Fibroblast of the aortic adventitia (primary cell): ENCODE data around the gene TADA2A. TPM values are rescaled to one million over a fixed set of nuclear protein-coding genes. Genes with fewer than 3 reads are reported as not detected.

Experiments used
- DNase-seq: peaks from one replicate; pipeline ENCODE4 v3.0.0-alpha.2; 2010; ENCODE audit warnings: low read depth
- H3K4me3 ChIP-seq: 2 replicates; pipeline ENCODE4 v1.5.1; 2011; ENCODE audit warnings: low read depth, mild to moderate bottlenecking, control low read depth, low read length, moderate library complexity
- total RNA-seq: library from RNA; depleted of rRNA; stranded (reverse); fragments of >200 nt; gene quantifications from 2 replicates; pipeline ENCODE4 v1.2.3, GENCODE V29; 2012; ENCODE audit warnings: low replicate concordance
- TF ChIP-seq, protein P1 (sequence below): IDR thresholded peaks from 2 replicates; pipeline ENCODE4 v1.5.1; 2011; ENCODE audit warnings: mild to moderate bottlenecking, low read length, control low read depth, inconsistent platforms; ENCODE audit not compliant: insufficient read depth

Gene TADA2A
- total RNA-seq, 1 donor = 21.3 TPM

DNA sequence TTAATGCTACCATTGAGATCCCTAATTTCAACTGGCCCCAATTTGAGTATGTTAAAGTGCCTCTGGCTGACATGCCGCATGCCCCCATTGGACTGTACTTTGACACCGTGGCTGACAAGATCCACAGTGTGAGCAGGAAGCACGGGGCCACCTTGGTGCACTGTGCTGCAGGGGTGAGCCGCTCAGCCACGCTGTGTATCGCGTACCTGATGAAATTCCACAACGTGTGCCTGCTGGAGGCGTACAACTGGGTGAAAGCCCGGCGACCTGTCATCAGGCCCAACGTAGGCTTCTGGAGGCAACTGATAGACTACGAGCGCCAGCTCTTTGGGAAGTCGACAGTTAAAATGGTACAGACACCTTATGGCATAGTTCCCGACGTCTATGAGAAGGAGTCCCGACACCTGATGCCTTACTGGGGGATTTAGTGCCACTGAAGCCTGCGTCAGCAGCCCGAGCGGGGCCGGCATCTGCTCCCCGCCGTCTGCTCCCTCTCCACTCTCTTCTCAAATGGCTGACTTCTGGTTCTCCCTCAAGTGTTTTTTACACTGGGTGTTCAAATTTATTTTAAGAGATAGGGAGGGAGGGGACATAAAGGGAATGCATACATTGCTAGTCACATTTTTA is 105.9 kb downstream of the TADA2A start:
- no peak overlapping the region for H3K4me3 ChIP-seq
- no peak for DNase-seq
- TF ChIP-seq, protein P1, sequence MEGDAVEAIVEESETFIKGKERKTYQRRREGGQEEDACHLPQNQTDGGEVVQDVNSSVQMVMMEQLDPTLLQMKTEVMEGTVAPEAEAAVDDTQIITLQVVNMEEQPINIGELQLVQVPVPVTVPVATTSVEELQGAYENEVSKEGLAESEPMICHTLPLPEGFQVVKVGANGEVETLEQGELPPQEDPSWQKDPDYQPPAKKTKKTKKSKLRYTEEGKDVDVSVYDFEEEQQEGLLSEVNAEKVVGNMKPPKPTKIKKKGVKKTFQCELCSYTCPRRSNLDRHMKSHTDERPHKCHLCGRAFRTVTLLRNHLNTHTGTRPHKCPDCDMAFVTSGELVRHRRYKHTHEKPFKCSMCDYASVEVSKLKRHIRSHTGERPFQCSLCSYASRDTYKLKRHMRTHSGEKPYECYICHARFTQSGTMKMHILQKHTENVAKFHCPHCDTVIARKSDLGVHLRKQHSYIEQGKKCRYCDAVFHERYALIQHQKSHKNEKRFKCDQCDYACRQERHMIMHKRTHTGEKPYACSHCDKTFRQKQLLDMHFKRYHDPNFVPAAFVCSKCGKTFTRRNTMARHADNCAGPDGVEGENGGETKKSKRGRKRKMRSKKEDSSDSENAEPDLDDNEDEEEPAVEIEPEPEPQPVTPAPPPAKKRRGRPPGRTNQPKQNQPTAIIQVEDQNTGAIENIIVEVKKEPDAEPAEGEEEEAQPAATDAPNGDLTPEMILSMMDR = no peak

DNA sequence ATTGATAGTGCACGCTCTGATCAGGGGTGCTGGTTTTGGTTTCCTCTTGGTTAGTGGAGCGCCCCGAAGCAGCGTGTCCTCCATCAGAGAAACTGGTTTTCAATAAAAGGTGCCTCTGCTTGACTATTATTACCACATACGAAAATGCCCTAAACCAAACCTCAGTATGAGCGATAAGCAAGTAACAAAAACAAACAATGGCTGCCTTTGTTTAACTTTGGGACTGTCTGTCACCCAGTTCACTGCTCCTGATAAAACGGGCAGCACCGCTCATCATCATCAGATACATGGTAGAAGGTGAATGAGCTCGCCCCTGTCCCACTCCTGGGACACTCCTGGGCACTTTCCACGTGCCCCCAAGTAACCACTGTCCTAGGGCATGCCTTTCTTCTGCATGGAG is 107.0 kb downstream of the TADA2A start:
- DNase-seq = no peak
- no peak overlapping the region for H3K4me3 ChIP-seq
- TF ChIP-seq, protein P1 = no peak

DNA sequence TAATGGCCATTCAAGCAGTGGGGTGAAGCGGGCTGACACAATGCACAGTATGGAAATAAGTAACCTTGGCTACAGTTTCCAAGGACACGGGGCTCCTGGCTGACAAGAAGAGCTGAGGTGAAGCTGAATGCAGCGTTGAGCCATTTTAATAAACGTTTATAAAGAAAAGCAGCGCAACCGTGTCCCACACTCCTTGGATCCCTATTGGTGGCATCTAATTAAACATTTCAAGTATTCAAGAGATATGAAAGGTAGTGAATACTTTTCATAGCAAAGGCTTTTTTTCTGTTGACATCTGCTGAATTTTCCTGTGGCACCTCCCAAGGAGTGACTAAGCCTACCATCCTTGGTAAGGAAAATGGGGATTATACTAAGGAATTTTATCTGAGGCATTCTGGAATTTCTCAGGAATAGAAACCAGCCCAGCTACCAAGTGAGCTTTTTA is 109.5 kb downstream of the TADA2A start:
- TF ChIP-seq, protein P1 = no peak
- DNase-seq = peak; percentile 59
- no peak overlapping the region for H3K4me3 ChIP-seq

DNA sequence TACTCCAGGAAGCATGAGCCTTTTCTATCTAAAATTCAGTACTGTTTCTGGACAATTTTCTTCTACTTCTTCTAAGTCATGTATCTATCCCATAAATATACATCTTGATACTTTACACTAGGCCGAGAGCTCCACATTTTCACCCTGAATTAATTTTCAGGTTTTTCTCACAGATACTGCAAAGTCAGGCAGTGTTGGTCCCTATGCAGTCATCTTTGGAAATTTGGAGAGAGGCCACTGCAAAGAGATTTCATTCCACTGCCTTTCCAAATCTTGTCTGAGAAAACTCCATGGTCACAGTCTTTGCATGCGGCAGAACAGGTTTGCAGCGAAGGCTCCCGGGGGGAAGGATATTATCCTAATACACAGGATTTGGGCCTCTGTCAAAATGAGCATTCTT is 111.2 kb downstream of the TADA2A start:
- TF ChIP-seq, protein P1 = no peak
- DNase-seq = no peak
- no peak overlapping the region for H3K4me3 ChIP-seq

DNA sequence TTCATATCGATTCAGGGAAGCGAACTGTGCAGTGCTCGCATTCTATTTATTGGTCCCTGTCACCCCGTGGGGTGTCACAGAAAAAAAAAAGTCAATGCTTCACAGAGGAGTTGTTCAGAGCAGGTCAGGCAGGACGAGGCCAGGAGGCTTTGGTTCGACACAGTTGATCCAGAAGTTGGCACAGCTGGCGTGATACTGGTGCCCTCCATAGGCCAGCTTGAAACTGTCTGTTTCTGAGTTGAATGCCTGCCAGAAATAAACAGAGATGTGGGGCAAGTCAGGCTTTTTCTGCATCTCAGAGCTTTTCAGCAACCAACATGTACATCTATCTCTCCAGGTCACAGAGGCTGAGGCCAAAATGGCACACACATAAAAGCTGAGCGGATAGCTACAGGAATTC is 112.1 kb downstream of the TADA2A start:
- H3K4me3 ChIP-seq = no peak overlapping the region
- DNase-seq = no peak
- TF ChIP-seq, protein P1 = no peak

DNA sequence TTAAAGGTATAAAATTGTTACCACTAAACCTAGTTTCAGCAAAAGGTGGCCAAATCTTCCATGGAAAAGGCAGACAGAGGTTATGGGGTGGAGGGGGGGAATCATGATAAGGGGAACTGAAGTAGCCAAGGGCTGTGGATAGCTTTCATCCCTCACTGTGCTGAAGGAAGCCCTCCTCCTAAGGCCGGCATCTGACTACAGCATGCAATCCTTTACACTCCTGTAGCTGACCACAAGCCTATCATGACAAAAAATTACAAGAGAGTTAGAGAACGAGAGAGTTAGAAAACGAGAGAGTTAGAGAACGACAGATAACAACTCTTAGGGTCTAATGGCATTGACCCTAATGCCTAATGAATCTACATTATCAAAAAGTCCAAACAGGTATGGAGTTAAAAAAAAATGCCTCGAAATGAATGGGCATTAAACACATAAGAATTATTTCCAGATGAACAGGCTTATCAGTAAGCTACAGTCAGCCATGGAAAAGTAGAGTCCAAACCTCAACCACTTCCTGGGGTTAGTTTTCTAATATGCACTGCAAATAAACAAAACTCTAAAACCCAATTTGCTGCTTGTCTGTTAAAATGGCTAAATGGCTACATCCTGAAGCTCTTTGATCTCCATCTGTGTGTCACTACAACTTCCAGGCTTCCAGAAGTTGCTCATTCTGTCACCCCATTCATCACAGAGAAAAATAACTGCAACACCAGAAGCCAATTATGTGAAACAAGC is 112.7 kb downstream of the TADA2A start:
- peak; percentile 24 for DNase-seq
- TF ChIP-seq, protein P1 = no peak
- H3K4me3 ChIP-seq = no peak overlapping the region
